Measurements from ENCODE around the gene ZCWPW1.

The ZCWPW1 gene

GRCh38 chr7:100429637-100430492, 1.4 kb upstream of the ZCWPW1 start, which contains the start of gene MEPCE:
TSS of gene MEPCE (plus strand) at chr7:100429831. CDS start at chr7:100430019, 188 bp downstream.
- ATAC-seq (peak; percentile 61), DNase-seq (ENCODE audit: low spot score in 2 of 2) (peak; percentile 97 to 100)
- H3K4me1 Mint-ChIP-seq = peaks cover 66% of the 10 kb centered on the region
- H3K36me3 Mint-ChIP-seq = peaks cover 71% of the 10 kb centered on the region
- H3K4me3 Mint-ChIP-seq = peak within 1 kb of the TSS; percentile 95
- peak within 1 kb of the TSS; percentile 100 for H3K27ac Mint-ChIP-seq
- no peaks in the 10 kb centered on the region for H3K9me3 Mint-ChIP-seq

GRCh38 chr7:100428967-100429636, 599 bp upstream of the ZCWPW1 start:
- no peaks in the 10 kb centered on the region for H3K9me3 Mint-ChIP-seq
- ATAC-seq (peak; percentile 71), DNase-seq (ENCODE audit: low spot score in 2 of 2) (peak; percentile 100)
- peaks cover 58% of the 10 kb centered on the region for H3K4me1 Mint-ChIP-seq
- peak overlapping the region; percentile 95 for H3K4me3 Mint-ChIP-seq
- H3K27ac Mint-ChIP-seq = peak overlapping the region; percentile 100
- peaks cover 64% of the 10 kb centered on the region for H3K36me3 Mint-ChIP-seq

- H3K4me3 Mint-ChIP-seq = peak overlapping the region; percentile 95
- DNase-seq (ENCODE audit: low spot score in 2 of 2) (no peak), ATAC-seq (no peak)
- H3K4me1 Mint-ChIP-seq = peaks cover 46% of the 10 kb centered on the region
- no peaks in the 10 kb centered on the region for H3K9me3 Mint-ChIP-seq
- peaks cover 51% of the 10 kb centered on the region for H3K36me3 Mint-ChIP-seq
- peak overlapping the region; percentile 100 for H3K27ac Mint-ChIP-seq
Observed at GRCh38 chr7:100427762-100428198, 723 bp downstream of the ZCWPW1 start.

- no peaks in the 10 kb centered on the region for H3K9me3 Mint-ChIP-seq
- H3K27ac Mint-ChIP-seq = no peak overlapping the region
- H3K4me1 Mint-ChIP-seq = peaks cover 33% of the 10 kb centered on the region
- no peak overlapping the region for H3K4me3 Mint-ChIP-seq
- peaks cover 38% of the 10 kb centered on the region for H3K36me3 Mint-ChIP-seq
- no peak for ATAC-seq
- DNase-seq (ENCODE audit: low spot score in 2 of 2) = no peak
Observed at GRCh38 chr7:100426516-100426915, 2.0 kb downstream of the ZCWPW1 start.

GRCh38 chr7:100425347-100425746, 3.2 kb downstream of the ZCWPW1 start:
- no peak for ATAC-seq
- DNase-seq (ENCODE audit: low spot score in 2 of 2) = no peak
- peaks cover 26% of the 10 kb centered on the region for H3K36me3 Mint-ChIP-seq
- H3K4me1 Mint-ChIP-seq = peaks cover 22% of the 10 kb centered on the region
- H3K27ac Mint-ChIP-seq = no peak overlapping the region
- H3K9me3 Mint-ChIP-seq = no peaks in the 10 kb centered on the region
- no peak overlapping the region for H3K4me3 Mint-ChIP-seq

GRCh38 chr7:100423315-100423714, 5.2 kb downstream of the ZCWPW1 start:
- Mint-ChIP-seq H3K4me3 (no peak overlapping the region), H3K4me1 (peaks cover 6% of the 10 kb centered on the region), H3K9me3 (no peaks in the 10 kb centered on the region), H3K27ac (no peak overlapping the region), H3K36me3 (peaks cover 6% of the 10 kb centered on the region)
- no peak for ATAC-seq
- DNase-seq (ENCODE audit: low spot score in 2 of 2) = no peak

GRCh38 chr7:100419660-100420226, 8.8 kb downstream of the ZCWPW1 start:
- ATAC-seq = no peak
- no peak overlapping the region for H3K4me3 Mint-ChIP-seq

GRCh38 chr7:100418930-100419659, 9.4 kb downstream of the ZCWPW1 start:
- Mint-ChIP-seq H3K4me1 (no peaks in the 10 kb centered on the region), H3K36me3 (no peaks in the 10 kb centered on the region), H3K27ac (peak overlapping the region; percentile 47), H3K4me3 (no peak overlapping the region), H3K9me3 (no peaks in the 10 kb centered on the region)
- DNase-seq (ENCODE audit: low spot score in 2 of 2) = no peak
- ATAC-seq = no peak

More at GRCh38 chr7:100419660-100420226, 8.8 kb downstream of the ZCWPW1 start:
- Mint-ChIP-seq H3K9me3 (no peaks in the 10 kb centered on the region), H3K36me3 (no peaks in the 10 kb centered on the region), H3K4me1 (no peaks in the 10 kb centered on the region), H3K27ac (peak overlapping the region; percentile 47)
- no peak for DNase-seq (ENCODE audit: low spot score in 2 of 2)

- DNase-seq (ENCODE audit: low spot score in 2 of 2) (no peak), ATAC-seq (no peak)
- no peaks in the 10 kb centered on the region for H3K36me3 Mint-ChIP-seq
- no peaks in the 10 kb centered on the region for H3K9me3 Mint-ChIP-seq
- H3K4me3 Mint-ChIP-seq = no peak overlapping the region
- no peak overlapping the region for H3K27ac Mint-ChIP-seq
- peaks cover 7% of the 10 kb centered on the region for H3K4me1 Mint-ChIP-seq
Observed at GRCh38 chr7:100415448-100415847, 13.1 kb downstream of the ZCWPW1 start.

- Mint-ChIP-seq H3K9me3 (no peaks in the 10 kb centered on the region), H3K4me1 (peaks cover 7% of the 10 kb centered on the region), H3K27ac (no peak overlapping the region), H3K4me3 (no peak overlapping the region), H3K36me3 (no peaks in the 10 kb centered on the region)
- ATAC-seq (no peak), DNase-seq (ENCODE audit: low spot score in 2 of 2) (no peak)
Observed at GRCh38 chr7:100413889-100414288, 14.6 kb downstream of the ZCWPW1 start.

- Mint-ChIP-seq H3K4me1 (peaks cover 7% of the 10 kb centered on the region), H3K36me3 (no peaks in the 10 kb centered on the region), H3K4me3 (no peak overlapping the region), H3K9me3 (no peaks in the 10 kb centered on the region), H3K27ac (peak overlapping the region; percentile 0)
- ATAC-seq = no peak
- no peak for DNase-seq (ENCODE audit: low spot score in 2 of 2)
Observed at GRCh38 chr7:100413346-100413745, 15.2 kb downstream of the ZCWPW1 start.

GRCh38 chr7:100411101-100411500, 17.4 kb downstream of the ZCWPW1 start:
- ATAC-seq (no peak), DNase-seq (ENCODE audit: low spot score in 2 of 2) (no peak)
- Mint-ChIP-seq H3K36me3 (no peaks in the 10 kb centered on the region), H3K9me3 (no peaks in the 10 kb centered on the region), H3K27ac (no peak overlapping the region), H3K4me1 (peaks cover 7% of the 10 kb centered on the region), H3K4me3 (no peak overlapping the region)

- Mint-ChIP-seq H3K27ac (no peak overlapping the region), H3K4me1 (no peaks in the 10 kb centered on the region), H3K9me3 (no peaks in the 10 kb centered on the region), H3K36me3 (no peaks in the 10 kb centered on the region), H3K4me3 (no peak overlapping the region)
- ATAC-seq (peak; percentile 89), DNase-seq (ENCODE audit: low spot score in 2 of 2) (peak in 1 of 2 donors; percentile 22)
Observed at GRCh38 chr7:100407285-100408180, 21.0 kb downstream of the ZCWPW1 start.

- no peak overlapping the region for H3K4me3 Mint-ChIP-seq
- no peaks in the 10 kb centered on the region for H3K9me3 Mint-ChIP-seq
- H3K36me3 Mint-ChIP-seq = no peaks in the 10 kb centered on the region
- no peak overlapping the region for H3K27ac Mint-ChIP-seq
- ATAC-seq = no peak
- no peaks in the 10 kb centered on the region for H3K4me1 Mint-ChIP-seq
- no peak for DNase-seq (ENCODE audit: low spot score in 2 of 2)
Observed at GRCh38 chr7:100406767-100407166, 21.7 kb downstream of the ZCWPW1 start.

Data from stimulated activated effector memory CD8-positive, alpha-beta T cell treated with anti-CD3 and anti-CD28 coated beads, Interleukin-12 subunit alpha, Interleukin-12 subunit beta, amount 100 ng/mL, for 72 hours (primary cell).